ENCODE data around the gene FLYWCH2. TPM values are rescaled to one million over a fixed set of nuclear protein-coding genes. Genes with fewer than 3 reads are reported as not detected.
"Not testable (repeated sequence)": the region's sequence is repeated elsewhere in the genome, so short reads cannot be mapped to it uniquely, and the experiment has no call there.

Gene FLYWCH2
- total RNA-seq, 1 experiment from 2014 or later = 16.5 TPM

DNA sequence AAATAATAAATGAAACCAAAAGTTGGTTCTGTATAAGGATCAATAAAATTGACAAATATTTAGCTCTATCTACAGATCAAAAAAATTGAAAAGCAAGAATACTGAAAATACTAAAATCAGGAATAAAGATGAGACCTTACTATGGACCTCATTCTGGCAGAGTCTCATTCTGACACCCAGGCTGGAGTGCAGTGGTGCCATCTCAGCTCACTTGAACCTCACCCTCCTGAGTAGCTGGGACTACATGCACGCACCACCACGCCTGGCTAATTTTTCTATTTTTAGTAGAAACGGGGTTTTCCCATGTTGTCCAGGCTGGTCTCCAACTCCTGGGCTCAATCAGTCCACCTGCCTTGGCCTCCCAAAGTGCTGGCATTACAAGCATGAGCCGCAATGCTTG is 59.0 kb downstream of the FLYWCH2 start:
- no peaks in the 10 kb centered on the region for H3K27me3 Mint-ChIP-seq (ENCODE audit: low read depth)
- H3K14ac ChIP-seq (ENCODE audit: insufficient read depth, low read length) = no peak overlapping the region
- TF ChIP-seq, protein P1, sequence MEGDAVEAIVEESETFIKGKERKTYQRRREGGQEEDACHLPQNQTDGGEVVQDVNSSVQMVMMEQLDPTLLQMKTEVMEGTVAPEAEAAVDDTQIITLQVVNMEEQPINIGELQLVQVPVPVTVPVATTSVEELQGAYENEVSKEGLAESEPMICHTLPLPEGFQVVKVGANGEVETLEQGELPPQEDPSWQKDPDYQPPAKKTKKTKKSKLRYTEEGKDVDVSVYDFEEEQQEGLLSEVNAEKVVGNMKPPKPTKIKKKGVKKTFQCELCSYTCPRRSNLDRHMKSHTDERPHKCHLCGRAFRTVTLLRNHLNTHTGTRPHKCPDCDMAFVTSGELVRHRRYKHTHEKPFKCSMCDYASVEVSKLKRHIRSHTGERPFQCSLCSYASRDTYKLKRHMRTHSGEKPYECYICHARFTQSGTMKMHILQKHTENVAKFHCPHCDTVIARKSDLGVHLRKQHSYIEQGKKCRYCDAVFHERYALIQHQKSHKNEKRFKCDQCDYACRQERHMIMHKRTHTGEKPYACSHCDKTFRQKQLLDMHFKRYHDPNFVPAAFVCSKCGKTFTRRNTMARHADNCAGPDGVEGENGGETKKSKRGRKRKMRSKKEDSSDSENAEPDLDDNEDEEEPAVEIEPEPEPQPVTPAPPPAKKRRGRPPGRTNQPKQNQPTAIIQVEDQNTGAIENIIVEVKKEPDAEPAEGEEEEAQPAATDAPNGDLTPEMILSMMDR (conservative IDR thresholded peaks at IDR 0.05) = no peak
- H3K23me2 ChIP-seq (ENCODE audit: insufficient read length, low read depth, low read length, poor library complexity, severe bottlenecking) = no peaks in the 10 kb centered on the region
- H3T11ph ChIP-seq (ENCODE audit: low read length) = no peak overlapping the region
- H3K4me2 ChIP-seq (ENCODE audit: insufficient read depth, insufficient read length, low read length) = no peak overlapping the region
- H2BK15ac ChIP-seq (ENCODE audit: low read depth, low read length) = no peak overlapping the region
- H2BK120ac ChIP-seq (ENCODE audit: low read depth, low read length, poor library complexity, severe bottlenecking) = no peak overlapping the region
- no peak overlapping the region for H3K56ac ChIP-seq (ENCODE audit: insufficient read length, low read depth, low read length)
- H2AK5ac ChIP-seq (ENCODE audit: insufficient read length, low read length) = no peak overlapping the region
- H3K4me3 Mint-ChIP-seq = no peak overlapping the region
- no peak overlapping the region for H3K18ac ChIP-seq (ENCODE audit: insufficient read length, low read depth, low read length)
- no peak overlapping the region for H3K23ac ChIP-seq (ENCODE audit: insufficient read length, low read depth, low read length)
- no peak overlapping the region for H3K9ac ChIP-seq (ENCODE audit: extremely low read depth, insufficient read length, low read length)
- no peaks in the 10 kb centered on the region for H3K27me3 ChIP-seq (ENCODE audit: insufficient read depth, low read length)
- H4K5ac ChIP-seq (ENCODE audit: insufficient read length, low read depth, low read length) = no peak overlapping the region
- DNase-seq = no peak
- no peak overlapping the region for H2BK20ac ChIP-seq (ENCODE audit: low read depth, low read length, poor library complexity, severe bottlenecking)
- no peak overlapping the region for H2BK12ac ChIP-seq (ENCODE audit: insufficient read length, low read depth, low read length)
- no peaks in the 10 kb centered on the region for H3K79me2 ChIP-seq (ENCODE audit: insufficient read depth, low read length)
- H2BK5ac ChIP-seq (ENCODE audit: insufficient read length, low read length) = no peak overlapping the region
- no peaks in the 10 kb centered on the region for H3K79me1 ChIP-seq (ENCODE audit: insufficient read depth, low read depth, low read length, poor library complexity, severe bottlenecking)
- no peaks in the 10 kb centered on the region for H3K4me1 ChIP-seq (ENCODE audit: insufficient read depth, low read length)
- WGBS (ENCODE audit: extremely low coverage, insufficient read length, low lambda C conversion rate) = no CpG with 5 or more reads among the region's 4 CpGs
- H4K8ac ChIP-seq (replicated peaks; ENCODE audit: insufficient read length, low read depth, low read length) = no peak overlapping the region
- H3K27ac Mint-ChIP-seq = 0 out of 7 replicates have a peak overlapping the region, but pooled peaks of 1 of the 3 experiments have one; percentile 12
- no peak overlapping the region for H4K91ac ChIP-seq (ENCODE audit: insufficient read length, low read depth, low read length)
- H3K27ac ChIP-seq (ENCODE audit: insufficient read length, low read depth, low read length) = no peak overlapping the region
- H3K36me3 Mint-ChIP-seq (ENCODE audit: insufficient read depth in 1 of 3, low read depth in 3 of 3) = peaks cover 10 to 40% (median 20%) of the 10 kb centered on the region in 3 experiments; a peak in 6 of 7 replicates
- H2AFZ ChIP-seq (ENCODE audit: low read length) = no peak overlapping the region
- no peak overlapping the region for H3K4ac ChIP-seq (ENCODE audit: low read depth, low read length)
- H3K9me3 ChIP-seq (ENCODE audit: control insufficient read depth, low read depth, low read length) = no peaks in the 10 kb centered on the region
- no peaks in the 10 kb centered on the region; a peak in 1 of 5 replicates for H3K9me3 Mint-ChIP-seq
- H3K4me1 Mint-ChIP-seq = no peaks in the 10 kb centered on the region
- H4K20me1 ChIP-seq (ENCODE audit: control insufficient read depth, insufficient read depth, insufficient read length) = no peaks in the 10 kb centered on the region

DNA sequence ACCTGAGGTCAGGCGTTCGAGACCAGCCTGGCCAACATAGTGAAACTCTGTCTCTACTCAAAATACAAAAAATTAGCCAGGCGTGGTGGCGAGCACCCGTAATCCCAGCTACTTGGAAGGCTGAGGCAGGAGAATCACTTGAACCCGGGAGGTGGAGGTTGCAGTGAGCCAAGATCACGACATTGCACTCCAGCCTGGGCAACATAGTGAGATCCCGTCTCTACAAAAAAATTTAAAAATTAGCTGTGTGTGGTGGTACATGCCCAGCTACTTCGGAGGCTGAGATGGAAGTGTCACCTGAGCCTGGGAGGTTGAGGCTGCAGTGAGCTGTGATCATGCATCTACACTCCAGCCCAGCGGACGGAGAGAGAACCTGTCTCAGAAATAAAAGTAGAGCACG is 60.7 kb downstream of the FLYWCH2 start:
- H3K9me3 ChIP-seq (ENCODE audit: control insufficient read depth, low read depth, low read length); H2BK5ac ChIP-seq (ENCODE audit: insufficient read length, low read length); H3K79me2 ChIP-seq (ENCODE audit: insufficient read depth, low read length); H3K27me3 Mint-ChIP-seq (ENCODE audit: low read depth); H3K4me1 Mint-ChIP-seq; H3K56ac ChIP-seq (ENCODE audit: insufficient read length, low read depth, low read length); H3K23ac ChIP-seq (ENCODE audit: insufficient read length, low read depth, low read length); H3K79me1 ChIP-seq (ENCODE audit: insufficient read depth, low read depth, low read length, poor library complexity, severe bottlenecking); H4K20me1 ChIP-seq (ENCODE audit: control insufficient read depth, insufficient read depth, insufficient read length); H3K4me3 Mint-ChIP-seq; H2BK20ac ChIP-seq (ENCODE audit: low read depth, low read length, poor library complexity, severe bottlenecking); H3K18ac ChIP-seq (ENCODE audit: insufficient read length, low read depth, low read length); H4K8ac ChIP-seq (replicated peaks; ENCODE audit: insufficient read length, low read depth, low read length); H3K4me2 ChIP-seq (ENCODE audit: insufficient read depth, insufficient read length, low read length); H2AK5ac ChIP-seq (ENCODE audit: insufficient read length, low read length); H3K14ac ChIP-seq (ENCODE audit: insufficient read depth, low read length); H3K4ac ChIP-seq (ENCODE audit: low read depth, low read length); H2BK15ac ChIP-seq (ENCODE audit: low read depth, low read length); H3K9me3 Mint-ChIP-seq; H3K9ac ChIP-seq (ENCODE audit: extremely low read depth, insufficient read length, low read length); H3K27me3 ChIP-seq (ENCODE audit: insufficient read depth, low read length); H3K4me1 ChIP-seq (ENCODE audit: insufficient read depth, low read length); H2BK120ac ChIP-seq (ENCODE audit: low read depth, low read length, poor library complexity, severe bottlenecking); H4K5ac ChIP-seq (ENCODE audit: insufficient read length, low read depth, low read length); H2AFZ ChIP-seq (ENCODE audit: low read length); H3T11ph ChIP-seq (ENCODE audit: low read length); H3K27ac ChIP-seq (ENCODE audit: insufficient read length, low read depth, low read length); DNase-seq; H4K91ac ChIP-seq (ENCODE audit: insufficient read length, low read depth, low read length); H3K23me2 ChIP-seq (ENCODE audit: insufficient read length, low read depth, low read length, poor library complexity, severe bottlenecking); H2BK12ac ChIP-seq (ENCODE audit: insufficient read length, low read depth, low read length): not testable (repeated sequence)
- Mint-ChIP-seq H3K36me3 (ENCODE audit: insufficient read depth in 1 of 3, low read depth in 3 of 3) (peaks cover 10 to 38% (median 20%) of the 10 kb centered on the region in 3 experiments; a peak in 6 of 7 replicates), H3K27ac (peak overlapping the region in 1 of 3 experiments; percentile 35; a peak in 1 of 7 replicates)
- no CpG with 5 or more reads among the region's 12 CpGs for WGBS (ENCODE audit: extremely low coverage, insufficient read length, low lambda C conversion rate)

Measured in H9 (cell line).